SHP77 (cell line): Measurements from ENCODE around the gene TPCN1.

Experiments
- DNase-seq, 2 experiments: peaks; one replicate each; lab custom pipeline; 2025; lab: John Stamatoyannopoulos, UW

TPCN1 gene

GRCh38 chr12:113285679-113286610 is 64.7 kb downstream of the TPCN1 start:
- no peak for DNase-seq

GRCh38 chr12:113286712-113287111 is 65.4 kb downstream of the TPCN1 start:
- DNase-seq, result no peak

GRCh38 chr12:113287146-113287898 is 66.1 kb downstream of the TPCN1 start:
- DNase-seq, result no peak

- no peak for DNase-seq
Measured at GRCh38 chr12:113287899-113288282, 66.6 kb downstream of the TPCN1 start.

- DNase-seq, result no peak
Measured at GRCh38 chr12:113289361-113289760, 68.1 kb downstream of the TPCN1 start.

- no peak for DNase-seq
Measured at GRCh38 chr12:113290506-113290905, 69.2 kb downstream of the TPCN1 start.

- DNase-seq, result no peak
Measured at GRCh38 chr12:113291586-113291985, 70.3 kb downstream of the TPCN1 start.

- no peak for DNase-seq
Measured at GRCh38 chr12:113292091-113292490, 70.8 kb downstream of the TPCN1 start.

GRCh38 chr12:113292547-113292946 is 71.3 kb downstream of the TPCN1 start:
- no peak for DNase-seq

- DNase-seq, result no peak
Measured at GRCh38 chr12:113293100-113293499, 71.8 kb downstream of the TPCN1 start.

GRCh38 chr12:113295886-113296556 is 74.8 kb downstream of the TPCN1 start:
- no peak for DNase-seq

GRCh38 chr12:113296557-113297213 is 75.4 kb downstream of the TPCN1 start:
- DNase-seq, result no peak

GRCh38 chr12:113297214-113297587 is 75.9 kb downstream of the TPCN1 start:
- no peak for DNase-seq

GRCh38 chr12:113297621-113298471 is 76.6 kb downstream of the TPCN1 start:
- no peak for DNase-seq

GRCh38 chr12:113298472-113298817 is 77.2 kb downstream of the TPCN1 start:
- DNase-seq, result no peak

- no peak for DNase-seq
Measured at GRCh38 chr12:113298861-113299545, 77.7 kb downstream of the TPCN1 start.

GRCh38 chr12:113299619-113300237 is 78.5 kb downstream of the TPCN1 start:
- DNase-seq, result no peak

GRCh38 chr12:113301811-113302210 is 80.5 kb downstream of the TPCN1 start:
- DNase-seq, result no peak

- DNase-seq, result no peak
Measured at GRCh38 chr12:113302466-113302865, 81.2 kb downstream of the TPCN1 start.
